ENCODE data around the gene MAP3K10.
"Not testable (repeated sequence)": the region's sequence is repeated elsewhere in the genome, so short reads cannot be mapped to it uniquely, and the experiment has no call there.

The MAP3K10 gene

GRCh38 chr19:40165362-40165937 lies 25.8 kb upstream of the MAP3K10 start:
- H2AFZ ChIP-seq (ENCODE audit: low read length) = peak overlapping the region; percentile 97
- DNase-seq = peak; percentile 79

DNA sequence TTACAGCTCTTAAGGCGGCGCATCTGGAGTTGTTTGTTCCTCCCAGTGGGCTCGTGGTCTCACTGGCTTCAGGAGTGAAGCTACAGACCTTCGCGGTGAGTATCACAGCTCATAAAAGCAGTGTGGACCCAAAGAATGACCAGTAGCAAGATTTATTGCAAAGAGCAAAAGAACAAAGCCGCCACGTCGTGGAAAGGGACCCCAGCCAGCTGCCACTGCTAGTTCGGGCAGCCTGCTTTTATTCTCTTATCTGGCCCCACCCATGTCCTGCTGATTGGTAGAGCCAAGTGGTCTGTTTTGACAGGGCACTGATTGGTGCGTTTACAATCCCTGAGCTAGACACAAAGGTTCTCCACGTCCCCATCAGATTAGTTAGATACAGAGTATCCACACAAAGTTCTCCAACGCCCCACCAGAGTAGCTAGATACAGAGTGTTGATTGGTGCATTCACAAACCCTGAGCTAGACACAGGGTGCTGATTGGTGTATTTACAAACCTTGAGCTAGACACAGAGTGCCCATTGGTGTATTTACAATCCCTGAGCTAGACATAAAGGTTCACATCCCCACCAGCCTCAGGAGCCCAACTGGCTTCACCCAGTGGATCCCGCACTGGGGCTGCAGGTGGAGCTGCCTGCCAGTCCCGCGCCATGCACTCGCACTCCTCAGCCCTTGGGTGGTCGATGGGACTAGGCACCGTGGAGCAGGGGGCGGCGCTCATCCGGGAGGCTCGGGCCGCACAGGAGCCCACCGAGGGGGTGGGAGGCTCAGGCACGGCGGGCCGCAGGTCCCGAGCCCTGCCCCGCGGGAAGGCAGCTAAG lies 21.5 kb upstream of the MAP3K10 start:
- not testable (repeated sequence) for H3K4me2 ChIP-seq (ENCODE audit: low read depth, low read length); DNase-seq; H2AFZ ChIP-seq (ENCODE audit: low read length); H4K20me1 ChIP-seq (ENCODE audit: insufficient read depth, low read length); H3K79me2 ChIP-seq (ENCODE audit: low read length); H3K9me2 ChIP-seq (replicated peaks; ENCODE audit: insufficient read depth, low read length); H3K27me3 ChIP-seq (replicated peaks; ENCODE audit: insufficient read depth, low read length); H3K36me3 ChIP-seq (replicated peaks; ENCODE audit: insufficient read depth, low read length); H3K9me3 ChIP-seq (replicated peaks; ENCODE audit: insufficient read depth, low read length); H3K27ac ChIP-seq (ENCODE audit: low read length); H3F3A ChIP-seq (ENCODE audit: insufficient read depth, low read length); H3K4me1 ChIP-seq (ENCODE audit: low read length); H3K4me3 ChIP-seq (ENCODE audit: low read length); H3K9ac ChIP-seq (ENCODE audit: low read length)

More at GRCh38 chr19:40165362-40165937, 25.8 kb upstream of the MAP3K10 start:
- Histone ChIP-seq H3K4me3 (ENCODE audit: low read length) (no peak overlapping the region), H3K79me2 (ENCODE audit: low read length) (no peaks in the 10 kb centered on the region), H3K9me3 (replicated peaks; ENCODE audit: insufficient read depth, low read length) (no peaks in the 10 kb centered on the region), H4K20me1 (ENCODE audit: insufficient read depth, low read length) (no peaks in the 10 kb centered on the region), H3K27me3 (replicated peaks; ENCODE audit: insufficient read depth, low read length) (no peaks in the 10 kb centered on the region), H3K36me3 (replicated peaks; ENCODE audit: insufficient read depth, low read length) (no peaks in the 10 kb centered on the region), H3K4me2 (ENCODE audit: low read depth, low read length) (peak overlapping the region; percentile 52; the same call in 1 of the 2 replicates), H3K9ac (ENCODE audit: low read length) (no peak overlapping the region), H3K27ac (ENCODE audit: low read length) (0 out of 2 replicates have a peak overlapping the region, but pooled peaks have one; percentile 6), H3K4me1 (ENCODE audit: low read length) (peaks cover 18% of the 10 kb centered on the region), H3K9me2 (replicated peaks; ENCODE audit: insufficient read depth, low read length) (no peaks in the 10 kb centered on the region), H3F3A (ENCODE audit: insufficient read depth, low read length) (peaks cover 8% of the 10 kb centered on the region)
- no peak for TF ChIP-seq EZH2 (optimal IDR thresholded peaks at IDR 0.05; ENCODE audit: low read depth, low read length)
- TF ChIP-seq, protein P1, sequence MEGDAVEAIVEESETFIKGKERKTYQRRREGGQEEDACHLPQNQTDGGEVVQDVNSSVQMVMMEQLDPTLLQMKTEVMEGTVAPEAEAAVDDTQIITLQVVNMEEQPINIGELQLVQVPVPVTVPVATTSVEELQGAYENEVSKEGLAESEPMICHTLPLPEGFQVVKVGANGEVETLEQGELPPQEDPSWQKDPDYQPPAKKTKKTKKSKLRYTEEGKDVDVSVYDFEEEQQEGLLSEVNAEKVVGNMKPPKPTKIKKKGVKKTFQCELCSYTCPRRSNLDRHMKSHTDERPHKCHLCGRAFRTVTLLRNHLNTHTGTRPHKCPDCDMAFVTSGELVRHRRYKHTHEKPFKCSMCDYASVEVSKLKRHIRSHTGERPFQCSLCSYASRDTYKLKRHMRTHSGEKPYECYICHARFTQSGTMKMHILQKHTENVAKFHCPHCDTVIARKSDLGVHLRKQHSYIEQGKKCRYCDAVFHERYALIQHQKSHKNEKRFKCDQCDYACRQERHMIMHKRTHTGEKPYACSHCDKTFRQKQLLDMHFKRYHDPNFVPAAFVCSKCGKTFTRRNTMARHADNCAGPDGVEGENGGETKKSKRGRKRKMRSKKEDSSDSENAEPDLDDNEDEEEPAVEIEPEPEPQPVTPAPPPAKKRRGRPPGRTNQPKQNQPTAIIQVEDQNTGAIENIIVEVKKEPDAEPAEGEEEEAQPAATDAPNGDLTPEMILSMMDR (IDR thresholded peaks at IDR 0.05; ENCODE audit: low read length) = peak; percentile 96
- no peak for TF ChIP-seq EZH2phosphoT487 (IDR thresholded peaks at IDR 0.05; ENCODE audit: low read length)

DNA sequence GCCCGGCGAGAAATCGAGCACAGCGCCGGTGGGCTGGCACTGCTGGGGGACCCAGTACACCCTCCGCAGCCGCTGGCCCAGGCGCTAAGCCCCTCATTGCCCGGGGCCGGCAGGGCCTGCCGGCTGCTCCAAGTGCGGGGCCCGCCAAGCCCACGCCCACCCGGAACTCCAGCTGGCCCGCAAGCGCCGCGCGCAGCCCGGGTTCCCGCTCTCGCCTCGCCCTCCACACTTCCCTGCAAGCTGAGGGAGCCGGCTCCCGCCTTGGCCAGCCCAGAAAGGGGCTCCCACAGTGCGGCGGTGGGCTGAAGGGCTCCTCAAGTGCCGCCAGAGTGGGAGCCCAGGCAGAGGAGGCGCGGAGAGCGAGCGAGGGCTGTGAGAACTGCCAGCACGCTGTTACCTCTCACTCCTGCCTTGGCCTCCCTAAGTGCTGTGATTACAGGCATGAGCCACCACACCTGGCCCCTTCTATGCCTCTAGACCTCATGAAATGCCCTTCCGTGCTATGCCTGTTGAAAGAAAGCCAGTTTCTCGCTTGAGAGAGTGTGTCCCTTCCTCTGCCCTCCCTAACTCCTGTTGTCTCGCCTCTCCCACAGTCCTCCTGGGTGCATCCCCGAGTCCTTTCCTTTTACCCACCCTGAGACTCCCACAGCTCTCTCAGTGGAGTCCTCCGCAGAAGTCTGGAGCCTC lies 20.8 kb upstream of the MAP3K10 start:
- H3K27me3 ChIP-seq (replicated peaks; ENCODE audit: insufficient read depth, low read length); DNase-seq; H3K4me2 ChIP-seq (ENCODE audit: low read depth, low read length); H3K4me1 ChIP-seq (ENCODE audit: low read length); H3K9me3 ChIP-seq (replicated peaks; ENCODE audit: insufficient read depth, low read length); H3F3A ChIP-seq (ENCODE audit: insufficient read depth, low read length); H3K4me3 ChIP-seq (ENCODE audit: low read length); H3K79me2 ChIP-seq (ENCODE audit: low read length); H3K36me3 ChIP-seq (replicated peaks; ENCODE audit: insufficient read depth, low read length); H4K20me1 ChIP-seq (ENCODE audit: insufficient read depth, low read length); H3K9ac ChIP-seq (ENCODE audit: low read length); H3K27ac ChIP-seq (ENCODE audit: low read length); H3K9me2 ChIP-seq (replicated peaks; ENCODE audit: insufficient read depth, low read length): not testable (repeated sequence)
- peak overlapping the region; percentile 54; the same call in 1 of the 2 replicates for H2AFZ ChIP-seq (ENCODE audit: low read length)

DNA sequence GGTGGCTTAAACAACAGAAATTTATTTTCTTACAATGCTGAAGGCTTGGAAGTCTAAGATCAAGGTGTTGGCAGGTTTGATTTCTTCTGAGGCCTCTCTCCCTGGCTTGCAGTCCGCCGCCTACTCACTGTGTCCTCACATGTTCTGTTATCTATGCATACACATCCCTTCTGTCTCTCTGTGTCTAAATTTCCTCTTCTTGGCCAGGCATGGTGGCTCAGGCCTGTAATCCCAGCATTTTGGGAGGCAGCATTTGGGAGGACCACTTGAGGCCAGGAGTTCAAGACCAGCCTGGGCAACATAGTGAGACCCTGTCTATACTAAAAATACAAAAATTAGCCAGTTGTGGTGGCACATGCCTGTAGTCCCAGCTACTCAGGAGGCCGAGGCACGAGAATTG lies 19.9 kb upstream of the MAP3K10 start:
- not testable (repeated sequence) for H4K20me1 ChIP-seq (ENCODE audit: insufficient read depth, low read length); H3K9me2 ChIP-seq (replicated peaks; ENCODE audit: insufficient read depth, low read length); H3K36me3 ChIP-seq (replicated peaks; ENCODE audit: insufficient read depth, low read length); DNase-seq; H3K9ac ChIP-seq (ENCODE audit: low read length); H3K4me2 ChIP-seq (ENCODE audit: low read depth, low read length); H3K9me3 ChIP-seq (replicated peaks; ENCODE audit: insufficient read depth, low read length); H3F3A ChIP-seq (ENCODE audit: insufficient read depth, low read length); H3K27me3 ChIP-seq (replicated peaks; ENCODE audit: insufficient read depth, low read length); H3K4me3 ChIP-seq (ENCODE audit: low read length); H3K79me2 ChIP-seq (ENCODE audit: low read length); H3K27ac ChIP-seq (ENCODE audit: low read length); H2AFZ ChIP-seq (ENCODE audit: low read length); H3K4me1 ChIP-seq (ENCODE audit: low read length)

All from MM.1S (cell line).